Activated CD8-positive, alpha-beta memory T cell treated with anti-CD3 and anti-CD28 coated beads, Interleukin-2, amount 50 U/mL, for 4 hours (primary cell): ENCODE data around the gene TRUB2.

Source experiments
- DNase-seq: peaks from one replicate; pipeline ENCODE4 v3.0.0-alpha.2; 2020

TRUB2 gene

GRCh38 chr9:128262687-128263086 lies 59.6 kb downstream of the TRUB2 start:
- no peak for DNase-seq

GRCh38 chr9:128260340-128260739 lies 61.9 kb downstream of the TRUB2 start:
- no peak for DNase-seq

- DNase-seq = no peak
These were observed 63.1 kb downstream of the TRUB2 start for GRCh38 chr9:128259156-128259555.

GRCh38 chr9:128258326-128258725 lies 63.9 kb downstream of the TRUB2 start:
- DNase-seq = no peak

- DNase-seq = no peak
These were observed 64.3 kb downstream of the TRUB2 start for GRCh38 chr9:128257907-128258306.

- no peak for DNase-seq
These were observed 65.0 kb downstream of the TRUB2 start for GRCh38 chr9:128257086-128257825.
